ENCODE data around the gene APC. TPM values are rescaled to one million over a fixed set of nuclear protein-coding genes. Genes with fewer than 3 reads are reported as not detected.
"Not testable (repeated sequence)": the region's sequence is repeated elsewhere in the genome, so short reads cannot be mapped to it uniquely, and the experiment has no call there.

The APC gene
- polyA plus RNA-seq, 1 experiment: 14.7 TPM

DNA sequence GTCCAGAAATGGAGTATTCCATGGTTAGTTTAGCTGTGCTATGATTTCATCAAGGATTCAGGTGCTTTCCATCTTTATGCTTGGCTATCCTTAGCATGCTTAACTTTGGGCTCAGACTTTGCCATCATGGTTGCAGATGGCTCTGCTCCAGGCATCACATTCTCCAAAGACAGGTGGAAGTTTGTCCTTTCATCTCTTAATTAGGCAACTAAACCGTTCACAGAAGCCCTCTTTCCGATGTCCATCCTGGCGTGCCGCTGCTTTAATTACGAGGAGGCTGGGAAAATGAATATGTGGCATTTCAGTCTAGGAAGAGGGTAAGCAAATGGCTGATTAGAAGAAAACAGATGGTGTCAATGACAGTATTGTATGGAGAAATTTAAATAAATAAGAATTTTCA lies 24.5 kb upstream of the APC start:
- Histone ChIP-seq H3K4me3 (ENCODE audit: low read depth, low read length) (no peak overlapping the region), H3K36me3 (ENCODE audit: control insufficient read depth, insufficient read depth, low read length) (no peaks in the 10 kb centered on the region), H3K27me3 (ENCODE audit: control insufficient read depth, insufficient read depth, low read length) (no peaks in the 10 kb centered on the region)
- DNase-seq (ENCODE audit: low read depth): no peak
- ChIA-PET POLR2A (no interaction called here), CTCF (no interaction called here)
- TF ChIP-seq, protein P1, sequence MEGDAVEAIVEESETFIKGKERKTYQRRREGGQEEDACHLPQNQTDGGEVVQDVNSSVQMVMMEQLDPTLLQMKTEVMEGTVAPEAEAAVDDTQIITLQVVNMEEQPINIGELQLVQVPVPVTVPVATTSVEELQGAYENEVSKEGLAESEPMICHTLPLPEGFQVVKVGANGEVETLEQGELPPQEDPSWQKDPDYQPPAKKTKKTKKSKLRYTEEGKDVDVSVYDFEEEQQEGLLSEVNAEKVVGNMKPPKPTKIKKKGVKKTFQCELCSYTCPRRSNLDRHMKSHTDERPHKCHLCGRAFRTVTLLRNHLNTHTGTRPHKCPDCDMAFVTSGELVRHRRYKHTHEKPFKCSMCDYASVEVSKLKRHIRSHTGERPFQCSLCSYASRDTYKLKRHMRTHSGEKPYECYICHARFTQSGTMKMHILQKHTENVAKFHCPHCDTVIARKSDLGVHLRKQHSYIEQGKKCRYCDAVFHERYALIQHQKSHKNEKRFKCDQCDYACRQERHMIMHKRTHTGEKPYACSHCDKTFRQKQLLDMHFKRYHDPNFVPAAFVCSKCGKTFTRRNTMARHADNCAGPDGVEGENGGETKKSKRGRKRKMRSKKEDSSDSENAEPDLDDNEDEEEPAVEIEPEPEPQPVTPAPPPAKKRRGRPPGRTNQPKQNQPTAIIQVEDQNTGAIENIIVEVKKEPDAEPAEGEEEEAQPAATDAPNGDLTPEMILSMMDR (IDR thresholded peaks at IDR 0.05; ENCODE audit: insufficient read depth, low read depth, low read length): no peak

DNA sequence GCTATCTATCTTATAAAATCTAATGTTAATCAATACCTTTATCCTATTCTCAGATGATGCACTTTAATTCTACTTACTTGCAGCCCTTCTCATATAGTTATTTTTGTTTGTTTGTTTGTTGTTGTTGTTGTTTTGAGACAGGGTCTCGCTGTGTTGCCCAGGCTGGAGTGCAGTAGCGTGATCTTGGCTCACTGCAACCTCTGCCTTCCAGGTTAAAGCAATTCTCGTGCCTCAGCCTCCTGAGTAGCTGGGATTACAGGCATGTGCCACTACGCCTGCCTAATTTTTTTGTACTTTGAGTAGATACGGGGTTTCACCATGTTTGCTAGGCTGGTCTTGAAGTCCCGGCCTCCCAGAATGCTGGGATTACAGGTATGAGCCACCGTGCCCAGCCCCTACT lies 20.8 kb upstream of the APC start:
- H3K36me3 ChIP-seq (ENCODE audit: control insufficient read depth, insufficient read depth, low read length); DNase-seq (ENCODE audit: low read depth); CTCF ChIA-PET; H3K4me3 ChIP-seq (ENCODE audit: low read depth, low read length); POLR2A ChIA-PET; H3K27me3 ChIP-seq (ENCODE audit: control insufficient read depth, insufficient read depth, low read length): not testable (repeated sequence)

DNA sequence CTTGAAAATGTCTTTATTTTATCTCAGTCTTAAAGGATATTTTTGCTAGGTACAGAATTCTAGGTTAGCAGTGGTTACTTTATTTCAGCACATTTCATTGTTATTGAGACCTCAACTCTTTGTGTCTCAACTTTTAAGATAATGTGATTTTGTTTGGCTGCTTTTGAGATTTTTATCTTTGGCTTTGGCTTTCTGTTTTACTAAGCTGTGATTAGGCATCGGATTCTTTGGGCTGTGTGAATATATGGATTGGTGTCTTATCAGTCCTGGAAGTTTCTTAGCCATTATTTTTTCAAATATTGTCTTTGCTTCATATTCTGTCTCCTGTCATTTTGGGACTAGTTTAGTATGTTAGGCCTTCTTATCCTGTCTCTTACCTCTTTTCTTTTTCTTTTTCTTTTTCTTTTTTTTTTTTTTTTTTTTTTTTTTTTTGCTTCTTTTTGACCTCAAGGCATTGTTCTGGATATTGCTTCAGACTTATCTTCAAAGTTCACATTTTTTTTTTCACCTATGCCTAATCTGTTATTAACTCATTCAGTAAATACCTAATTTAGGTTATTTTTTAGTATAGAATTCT lies 20.1 kb upstream of the APC start:
- no peaks in the 10 kb centered on the region; the same call in 1 of the 2 replicates for H3K36me3 ChIP-seq (ENCODE audit: control insufficient read depth, insufficient read depth, low read length)
- no peak overlapping the region for H3K4me3 ChIP-seq (ENCODE audit: low read depth, low read length)
- CTCF ChIA-PET: no interaction called here
- DNase-seq (ENCODE audit: low read depth): no peak
- H3K27me3 ChIP-seq (ENCODE audit: control insufficient read depth, insufficient read depth, low read length): no peaks in the 10 kb centered on the region
- TF ChIP-seq, protein P1 (IDR thresholded peaks at IDR 0.05; ENCODE audit: insufficient read depth, low read depth, low read length): no peak
- POLR2A ChIA-PET: no interaction called here

GRCh38 chr5:112718344-112718743 lies 19.3 kb upstream of the APC start:
- no peak for DNase-seq (ENCODE audit: low read depth)
- H3K36me3 ChIP-seq (ENCODE audit: control insufficient read depth, insufficient read depth, low read length): no peaks in the 10 kb centered on the region; the same call in 1 of the 2 replicates
- ChIA-PET POLR2A (no interaction called here), CTCF (no interaction called here)
- TF ChIP-seq, protein P1 (IDR thresholded peaks at IDR 0.05; ENCODE audit: insufficient read depth, low read depth, low read length): no peak
- no peak overlapping the region for H3K4me3 ChIP-seq (ENCODE audit: low read depth, low read length)
- no peaks in the 10 kb centered on the region for H3K27me3 ChIP-seq (ENCODE audit: control insufficient read depth, insufficient read depth, low read length)

DNA sequence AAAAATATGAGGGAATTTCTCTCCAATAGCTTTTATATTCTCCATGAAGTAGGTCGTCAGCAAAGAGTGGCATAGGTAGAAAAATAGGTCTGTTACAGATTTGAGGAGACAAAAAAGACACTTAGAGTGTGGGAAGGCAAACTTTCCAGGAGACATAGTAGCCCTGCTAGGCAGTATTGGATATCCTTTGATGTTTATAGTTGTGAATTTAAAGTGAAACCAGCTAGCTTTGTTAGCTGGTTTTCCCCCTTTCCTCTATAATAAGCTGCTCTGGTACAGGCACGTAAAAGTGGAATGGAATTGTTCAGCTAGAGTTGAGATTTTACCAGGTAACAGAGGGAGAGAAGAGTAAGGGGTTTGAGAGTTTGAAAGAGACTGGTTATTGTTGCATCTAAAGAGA lies 17.1 kb upstream of the APC start:
- no peaks in the 10 kb centered on the region for H3K27me3 ChIP-seq (ENCODE audit: control insufficient read depth, insufficient read depth, low read length)
- H3K36me3 ChIP-seq (ENCODE audit: control insufficient read depth, insufficient read depth, low read length): no peaks in the 10 kb centered on the region; the same call in 1 of the 2 replicates
- no peak overlapping the region for H3K4me3 ChIP-seq (ENCODE audit: low read depth, low read length)
- POLR2A ChIA-PET: no interaction called here
- no peak for DNase-seq (ENCODE audit: low read depth)
- TF ChIP-seq, protein P1 (IDR thresholded peaks at IDR 0.05; ENCODE audit: insufficient read depth, low read depth, low read length): no peak
- CTCF ChIA-PET: interaction anchor here (0.5 kb wide), 1 partner anchor 29 kb away, joined by 3 read pairs; no protein-coding TSS in a partner anchor

- Histone ChIP-seq H3K4me3 (ENCODE audit: low read depth, low read length) (no peak overlapping the region), H3K27me3 (ENCODE audit: control insufficient read depth, insufficient read depth, low read length) (no peaks in the 10 kb centered on the region), H3K36me3 (ENCODE audit: control insufficient read depth, insufficient read depth, low read length) (no peaks in the 10 kb centered on the region)
- POLR2A ChIA-PET: interaction anchor here (0.6 kb wide), 1 partner anchor 155 kb away, joined by 3 read pairs; no protein-coding TSS in a partner anchor
- no peak for DNase-seq (ENCODE audit: low read depth)
- CTCF ChIA-PET: no interaction called here
- TF ChIP-seq, protein P1 (IDR thresholded peaks at IDR 0.05; ENCODE audit: insufficient read depth, low read depth, low read length): no peak
These were observed 12.8 kb upstream of the APC start for GRCh38 chr5:112724901-112725300.
